ENCODE results near the gene CHRNG. TPM values are rescaled to one million over a fixed set of nuclear protein-coding genes. Genes with fewer than 3 reads are reported as not detected.

The CHRNG gene
- total and polyA plus RNA-seq, 2 experiments from 2014 or later: not detected

DNA sequence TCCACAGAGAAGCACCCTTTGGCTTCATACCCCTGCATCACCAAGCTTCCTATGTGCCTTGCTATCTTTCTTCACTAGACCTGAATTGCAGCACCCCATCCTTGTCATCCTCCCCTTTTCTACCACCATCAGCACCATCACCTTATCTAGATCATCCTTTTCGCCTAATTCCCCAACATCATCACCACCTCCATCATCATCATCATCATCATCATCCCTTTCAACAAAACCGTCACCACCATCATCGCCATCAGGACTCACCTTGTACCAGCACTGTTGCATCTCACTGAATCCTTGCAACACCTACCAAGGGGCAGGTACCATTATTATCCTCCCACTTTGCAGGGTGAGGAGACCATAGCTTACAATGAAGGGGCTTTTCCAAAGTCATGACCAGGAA, 41.0 kb upstream of the CHRNG start:
- no peak for ATAC-seq
- TF ChIP-seq NANOG (IDR thresholded peaks at IDR 0.05; ENCODE audit: borderline replicate concordance): no peak
- no peak for TF ChIP-seq POLR2AphosphoS5 (IDR thresholded peaks at IDR 0.05; ENCODE audit: low read depth)
- no peak for TF ChIP-seq ZNF114 (CRISPR knock-in tag; IDR thresholded peaks at IDR 0.05)
- no peak for TF ChIP-seq JUNB (IDR thresholded peaks at IDR 0.05; ENCODE audit: unreplicated experiment)
- no peak for TF ChIP-seq EZH2 (IDR thresholded peaks at IDR 0.05; ENCODE audit: low read depth, unreplicated experiment)

DNA sequence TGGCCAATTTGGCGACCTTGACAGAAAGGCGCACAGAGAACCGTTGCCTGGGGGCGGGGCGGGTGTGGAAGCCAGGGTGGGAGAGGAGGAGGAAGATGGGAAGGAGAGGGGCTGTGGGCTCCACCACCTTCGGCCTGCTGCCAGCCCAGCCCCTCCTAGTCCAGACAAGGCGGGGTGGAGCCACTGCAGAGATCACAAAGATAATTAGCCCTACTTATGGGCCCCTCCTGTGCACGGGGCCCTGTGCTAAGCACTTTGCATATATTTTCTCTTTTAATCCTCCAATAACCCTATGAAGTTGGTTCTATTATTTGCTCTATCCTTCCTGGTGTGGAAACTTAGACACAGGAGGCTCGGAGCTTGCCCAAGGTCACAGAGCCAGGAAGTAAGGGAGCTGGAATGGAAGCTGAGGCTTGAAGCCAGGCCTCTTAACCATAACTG, 38.1 kb upstream of the CHRNG start:
- H3K9me2 ChIP-seq (ENCODE audit: insufficient read depth): no peaks in the 10 kb centered on the region
- no peaks in the 10 kb centered on the region for H3K79me2 ChIP-seq (replicated peaks; ENCODE audit: insufficient read depth)
- H3K27me3 Mint-ChIP-seq (ENCODE audit: insufficient read depth, low read depth, poor library complexity): peaks cover 53% of the 10 kb centered on the region
- H3F3A ChIP-seq (replicated peaks; ENCODE audit: low read depth): no peaks in the 10 kb centered on the region; the same call in 1 of the 2 replicates
- H3K27me3 ChIP-seq (ENCODE audit: insufficient read depth): peaks cover 43% of the 10 kb centered on the region
- no peak overlapping the region for H2AFZ ChIP-seq
- no peak overlapping the region for H3K27ac ChIP-seq (ENCODE audit: low read depth)
- H3K4me1 ChIP-seq (ENCODE audit: insufficient read depth): peaks cover 21% of the 10 kb centered on the region; the same call in 1 of the 2 replicates
- peak overlapping the region; percentile 40; the same call in 2 of the 3 replicates for H3K4me3 Mint-ChIP-seq
- H4K20me1 ChIP-seq (replicated peaks; ENCODE audit: insufficient read depth): no peaks in the 10 kb centered on the region
- H3K36me3 Mint-ChIP-seq (ENCODE audit: low read depth): no peaks in the 10 kb centered on the region
- H3K9me3 Mint-ChIP-seq: no peaks in the 10 kb centered on the region
- ATAC-seq (no peak), DNase-seq (ENCODE audit: low spot score) (no peak)
- H3K4me1 Mint-ChIP-seq: peaks cover 30% of the 10 kb centered on the region
- no peak overlapping the region for H3K4me3 ChIP-seq
- H3K36me3 ChIP-seq (ENCODE audit: insufficient read depth): no peaks in the 10 kb centered on the region
- peak overlapping the region; percentile 93; the same call in 1 of the 2 replicates for H3K4me2 ChIP-seq
- no peak overlapping the region for H3K27ac Mint-ChIP-seq
- TF ChIP-seq, protein P1, sequence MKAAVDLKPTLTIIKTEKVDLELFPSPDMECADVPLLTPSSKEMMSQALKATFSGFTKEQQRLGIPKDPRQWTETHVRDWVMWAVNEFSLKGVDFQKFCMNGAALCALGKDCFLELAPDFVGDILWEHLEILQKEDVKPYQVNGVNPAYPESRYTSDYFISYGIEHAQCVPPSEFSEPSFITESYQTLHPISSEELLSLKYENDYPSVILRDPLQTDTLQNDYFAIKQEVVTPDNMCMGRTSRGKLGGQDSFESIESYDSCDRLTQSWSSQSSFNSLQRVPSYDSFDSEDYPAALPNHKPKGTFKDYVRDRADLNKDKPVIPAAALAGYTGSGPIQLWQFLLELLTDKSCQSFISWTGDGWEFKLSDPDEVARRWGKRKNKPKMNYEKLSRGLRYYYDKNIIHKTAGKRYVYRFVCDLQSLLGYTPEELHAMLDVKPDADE (IDR thresholded peaks at IDR 0.05): no peak
- TF ChIP-seq STAT1 (IDR thresholded peaks at IDR 0.05; ENCODE audit: unreplicated experiment): no peak
- TF ChIP-seq ZNF462 (CRISPR knock-in tag; IDR thresholded peaks at IDR 0.05): no peak
- no peak for TF ChIP-seq JUNB (IDR thresholded peaks at IDR 0.05; ENCODE audit: unreplicated experiment)
- TF ChIP-seq, protein P2, sequence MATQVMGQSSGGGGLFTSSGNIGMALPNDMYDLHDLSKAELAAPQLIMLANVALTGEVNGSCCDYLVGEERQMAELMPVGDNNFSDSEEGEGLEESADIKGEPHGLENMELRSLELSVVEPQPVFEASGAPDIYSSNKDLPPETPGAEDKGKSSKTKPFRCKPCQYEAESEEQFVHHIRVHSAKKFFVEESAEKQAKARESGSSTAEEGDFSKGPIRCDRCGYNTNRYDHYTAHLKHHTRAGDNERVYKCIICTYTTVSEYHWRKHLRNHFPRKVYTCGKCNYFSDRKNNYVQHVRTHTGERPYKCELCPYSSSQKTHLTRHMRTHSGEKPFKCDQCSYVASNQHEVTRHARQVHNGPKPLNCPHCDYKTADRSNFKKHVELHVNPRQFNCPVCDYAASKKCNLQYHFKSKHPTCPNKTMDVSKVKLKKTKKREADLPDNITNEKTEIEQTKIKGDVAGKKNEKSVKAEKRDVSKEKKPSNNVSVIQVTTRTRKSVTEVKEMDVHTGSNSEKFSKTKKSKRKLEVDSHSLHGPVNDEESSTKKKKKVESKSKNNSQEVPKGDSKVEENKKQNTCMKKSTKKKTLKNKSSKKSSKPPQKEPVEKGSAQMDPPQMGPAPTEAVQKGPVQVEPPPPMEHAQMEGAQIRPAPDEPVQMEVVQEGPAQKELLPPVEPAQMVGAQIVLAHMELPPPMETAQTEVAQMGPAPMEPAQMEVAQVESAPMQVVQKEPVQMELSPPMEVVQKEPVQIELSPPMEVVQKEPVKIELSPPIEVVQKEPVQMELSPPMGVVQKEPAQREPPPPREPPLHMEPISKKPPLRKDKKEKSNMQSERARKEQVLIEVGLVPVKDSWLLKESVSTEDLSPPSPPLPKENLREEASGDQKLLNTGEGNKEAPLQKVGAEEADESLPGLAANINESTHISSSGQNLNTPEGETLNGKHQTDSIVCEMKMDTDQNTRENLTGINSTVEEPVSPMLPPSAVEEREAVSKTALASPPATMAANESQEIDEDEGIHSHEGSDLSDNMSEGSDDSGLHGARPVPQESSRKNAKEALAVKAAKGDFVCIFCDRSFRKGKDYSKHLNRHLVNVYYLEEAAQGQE (IDR thresholded peaks at IDR 0.05; ENCODE audit: unreplicated experiment): no peak
- no peak for TF ChIP-seq EZH2phosphoT487 (IDR thresholded peaks at IDR 0.05; ENCODE audit: unreplicated experiment)
- TF ChIP-seq ZNF331 (CRISPR knock-in tag; IDR thresholded peaks at IDR 0.05; ENCODE audit: low read depth): no peak
- TF ChIP-seq EZH2 (IDR thresholded peaks at IDR 0.05; ENCODE audit: low read depth, unreplicated experiment): no peak
- TF ChIP-seq ZNF114 (CRISPR knock-in tag; IDR thresholded peaks at IDR 0.05): no peak

More for the DNA sequence above, 41.0 kb upstream of the CHRNG start:
- Histone ChIP-seq H4K20me1 (replicated peaks; ENCODE audit: insufficient read depth) (no peaks in the 10 kb centered on the region), H3K4me2 (no peak overlapping the region), H3K36me3 (ENCODE audit: insufficient read depth) (no peaks in the 10 kb centered on the region), H3F3A (replicated peaks; ENCODE audit: low read depth) (no peaks in the 10 kb centered on the region), H3K4me1 (ENCODE audit: insufficient read depth) (peaks cover 10% of the 10 kb centered on the region; the same call in 1 of the 2 replicates), H2AFZ (no peak overlapping the region), H3K79me2 (replicated peaks; ENCODE audit: insufficient read depth) (no peaks in the 10 kb centered on the region), H3K9me2 (ENCODE audit: insufficient read depth) (no peaks in the 10 kb centered on the region), H3K27me3 (ENCODE audit: insufficient read depth) (peaks cover 14% of the 10 kb centered on the region), H3K4me3 (no peak overlapping the region), H3K27ac (ENCODE audit: low read depth) (no peak overlapping the region)
- no peak for DNase-seq (ENCODE audit: low spot score)
- Mint-ChIP-seq H3K9me3 (no peaks in the 10 kb centered on the region), H3K4me3 (no peak overlapping the region; the same call in 2 of the 3 replicates), H3K4me1 (peaks cover 18% of the 10 kb centered on the region), H3K27me3 (ENCODE audit: insufficient read depth, low read depth, poor library complexity) (peaks cover 26% of the 10 kb centered on the region), H3K36me3 (ENCODE audit: low read depth) (no peaks in the 10 kb centered on the region), H3K27ac (no peak overlapping the region)
